H7 (cell line): Measurements from ENCODE around the gene DMP1. TPM values are rescaled to one million over a fixed set of nuclear protein-coding genes. Genes with fewer than 3 reads are reported as not detected.
A peak's percentile ranks its signal among the peaks of the same experiment; 100 is the strongest.
"Not testable (repeated sequence)": the region's sequence is repeated elsewhere in the genome, so short reads cannot be mapped to it uniquely, and the experiment has no call there.

ENCODE experiments used
- DNase-seq: peaks from one replicate; pipeline ENCODE4 v3.0.0; 2012
- H3K27me3 ChIP-seq: 2 replicates; pipeline ENCODE4 v1.6.0; 2011; ENCODE audit warnings: mild to moderate bottlenecking, low read length; ENCODE audit not compliant: control insufficient read depth, insufficient read depth
- H3K36me3 ChIP-seq: replicated peaks from 2 replicates; pipeline ENCODE4 v1.5.1; 2011; ENCODE audit warnings: low read length; ENCODE audit not compliant: control insufficient read depth, insufficient read depth
- H3K4me3 ChIP-seq: 2 replicates; pipeline ENCODE4 v1.5.1; 2011; ENCODE audit warnings: low read depth, mild to moderate bottlenecking, control low read depth, low read length, moderate library complexity; ENCODE audit not compliant: insufficient read depth
- total RNA-seq: library from RNA; depleted of rRNA; stranded (reverse); fragments of >200 nt; shearing (Covaris generic); gene quantifications from 2 replicates; pipeline ENCODE4 v1.2.3, GENCODE V29; 2014

DMP1 gene
- total RNA-seq, 1 experiment from 2014 or later, result not detected

DNA sequence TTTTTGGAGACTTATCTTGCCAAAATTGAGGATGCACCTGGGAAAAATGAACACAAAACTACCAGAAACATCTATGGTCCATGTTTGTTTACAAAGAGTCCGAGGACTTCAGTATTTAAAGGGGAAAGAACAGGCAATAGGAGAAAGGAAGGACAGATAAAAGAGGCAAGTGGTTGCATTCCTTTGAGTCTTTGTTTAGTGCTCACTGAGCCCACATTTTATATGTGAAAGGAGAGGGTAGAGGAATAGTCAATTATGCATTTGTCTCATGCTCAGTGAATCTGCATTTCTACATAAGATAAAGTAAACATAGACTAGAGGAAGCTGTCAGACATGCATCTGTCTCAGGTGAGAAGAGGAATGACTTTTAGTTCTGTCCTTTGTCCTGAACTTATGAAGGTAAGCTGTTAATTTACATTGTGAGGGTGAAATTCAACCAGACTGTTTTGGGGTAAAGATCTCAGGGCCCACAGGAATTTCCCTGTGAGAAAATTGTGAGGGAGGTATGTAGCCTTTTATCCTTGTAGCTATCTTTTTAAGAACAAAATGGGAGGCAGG, 4.5 kb downstream of the DMP1 start:
- no peak for DNase-seq
- no peaks in the 10 kb centered on the region for H3K36me3 ChIP-seq
- H3K27me3 ChIP-seq, result no peaks in the 10 kb centered on the region
- H3K4me3 ChIP-seq, result no peak overlapping the region

GRCh38 chr4:87657525-87657924, 7.4 kb downstream of the DMP1 start:
- no peaks in the 10 kb centered on the region for H3K27me3 ChIP-seq
- no peak for DNase-seq

DNA sequence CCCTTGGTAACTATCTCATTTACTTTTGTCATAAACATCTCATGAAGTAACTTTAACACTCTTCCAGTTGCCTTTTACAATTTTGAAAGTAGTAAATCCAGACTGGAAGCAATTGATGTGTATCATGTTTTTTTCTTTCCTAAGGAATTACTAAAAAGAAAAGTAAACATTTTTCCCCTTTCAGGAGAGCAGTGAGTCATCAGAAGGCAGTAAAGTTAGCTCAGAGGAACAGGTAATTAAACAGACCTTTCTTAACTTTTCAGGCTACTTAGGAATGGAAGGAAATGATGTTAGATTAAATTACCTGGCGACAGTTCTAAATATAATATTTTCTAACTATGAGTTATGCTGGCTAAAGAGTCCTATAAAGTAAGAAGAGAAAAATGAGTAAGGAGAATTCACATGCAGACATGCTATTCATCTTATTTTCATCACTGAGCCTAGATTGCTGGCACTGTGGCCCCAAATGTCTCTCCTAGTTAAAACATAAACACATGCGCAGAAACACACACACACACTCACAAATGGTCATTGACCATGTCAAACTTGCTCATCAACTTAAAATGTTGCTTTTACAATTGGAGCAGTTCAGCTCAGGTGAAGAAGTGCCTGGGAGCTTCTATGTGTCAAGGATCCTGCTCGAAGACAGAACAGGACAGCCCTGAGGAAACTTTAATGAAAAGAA, 9.3 kb downstream of the DMP1 start:
- no peak for DNase-seq
- H3K27me3 ChIP-seq, result no peaks in the 10 kb centered on the region

More at GRCh38 chr4:87657525-87657924, 7.4 kb downstream of the DMP1 start:
- H3K4me3 ChIP-seq, result no peak overlapping the region
- no peaks in the 10 kb centered on the region for H3K36me3 ChIP-seq

GRCh38 chr4:87662871-87663270, 12.8 kb downstream of the DMP1 start:
- Histone ChIP-seq H3K27me3 (no peaks in the 10 kb centered on the region), H3K4me3 (no peak overlapping the region), H3K36me3 (no peaks in the 10 kb centered on the region)
- no peak for DNase-seq

More for the DNA sequence above, 9.3 kb downstream of the DMP1 start:
- no peaks in the 10 kb centered on the region for H3K36me3 ChIP-seq
- H3K4me3 ChIP-seq, result no peak overlapping the region

DNA sequence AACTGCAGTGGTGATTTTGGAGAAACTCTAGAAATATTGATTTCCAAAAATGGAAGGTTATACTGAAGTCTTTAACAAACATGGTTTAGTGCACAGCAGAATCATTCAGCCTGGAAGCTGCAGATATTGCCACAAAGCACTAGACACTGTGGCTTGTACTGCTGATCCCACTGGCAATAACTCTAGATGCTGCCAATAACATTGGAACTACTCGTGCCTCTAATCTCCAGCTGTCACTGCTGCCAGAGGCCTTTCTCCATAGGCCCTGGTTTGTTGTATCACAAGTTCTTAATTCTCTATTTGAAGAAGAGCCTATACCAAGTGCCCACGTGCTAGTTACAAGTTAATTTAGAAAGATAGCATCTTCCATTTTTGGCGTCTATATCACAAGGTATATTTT, 19.3 kb downstream of the DMP1 start:
- Histone ChIP-seq H3K36me3 (no peaks in the 10 kb centered on the region), H3K4me3 (no peak overlapping the region), H3K27me3 (no peaks in the 10 kb centered on the region)
- DNase-seq, result no peak

DNA sequence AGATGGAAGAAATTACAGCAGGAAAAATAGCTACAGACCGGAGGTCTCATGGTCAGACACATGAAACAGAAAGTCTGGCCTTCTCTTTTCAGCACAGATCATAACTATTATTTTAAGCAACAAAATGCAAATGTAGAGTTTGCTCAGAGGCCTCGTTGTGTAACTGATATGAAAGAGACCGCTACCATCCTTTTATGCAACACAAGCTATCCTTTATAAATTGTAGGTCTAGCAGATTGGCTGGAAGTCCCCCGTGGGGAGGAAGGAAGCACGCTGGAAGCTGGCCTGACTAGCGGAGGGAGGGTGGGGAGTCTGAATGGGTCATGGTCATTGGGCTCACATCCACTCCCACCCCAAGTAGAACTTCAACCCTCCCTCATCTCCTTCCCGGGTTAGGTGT, 27.7 kb downstream of the DMP1 start:
- no peak for DNase-seq
- no peaks in the 10 kb centered on the region for H3K36me3 ChIP-seq
- no peak overlapping the region for H3K4me3 ChIP-seq
- H3K27me3 ChIP-seq, result no peaks in the 10 kb centered on the region

GRCh38 chr4:87679449-87680169, 29.5 kb downstream of the DMP1 start:
- DNase-seq, result peak; percentile 40
- no peak overlapping the region for H3K4me3 ChIP-seq
- no peaks in the 10 kb centered on the region for H3K36me3 ChIP-seq
- H3K27me3 ChIP-seq, result no peaks in the 10 kb centered on the region

DNA sequence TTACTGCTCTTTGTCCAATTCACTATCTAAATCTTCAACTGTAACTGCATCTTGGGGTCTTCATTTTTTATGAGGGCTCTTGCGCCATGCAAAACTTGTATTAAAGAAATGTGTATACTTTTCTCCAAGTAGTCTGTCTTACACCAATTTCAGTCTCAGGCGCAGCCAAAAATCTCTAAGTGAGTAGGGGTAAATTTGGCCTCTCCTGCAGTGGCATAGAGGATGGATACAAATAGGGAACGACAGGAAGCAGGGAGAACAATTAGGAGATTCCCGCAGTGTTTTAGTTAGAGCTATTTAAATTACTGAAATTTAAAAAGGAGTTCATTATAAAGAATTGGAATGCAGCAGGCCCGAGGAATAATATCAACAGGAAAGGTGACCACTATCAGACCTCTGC, 30.2 kb downstream of the DMP1 start:
- Histone ChIP-seq H3K27me3 (no peaks in the 10 kb centered on the region), H3K36me3 (no peaks in the 10 kb centered on the region), H3K4me3 (no peak overlapping the region)
- DNase-seq, result no peak

GRCh38 chr4:87688316-87688715, 38.2 kb downstream of the DMP1 start:
- Histone ChIP-seq H3K4me3 (no peak overlapping the region), H3K36me3 (no peaks in the 10 kb centered on the region), H3K27me3 (no peaks in the 10 kb centered on the region)
- DNase-seq, result no peak

DNA sequence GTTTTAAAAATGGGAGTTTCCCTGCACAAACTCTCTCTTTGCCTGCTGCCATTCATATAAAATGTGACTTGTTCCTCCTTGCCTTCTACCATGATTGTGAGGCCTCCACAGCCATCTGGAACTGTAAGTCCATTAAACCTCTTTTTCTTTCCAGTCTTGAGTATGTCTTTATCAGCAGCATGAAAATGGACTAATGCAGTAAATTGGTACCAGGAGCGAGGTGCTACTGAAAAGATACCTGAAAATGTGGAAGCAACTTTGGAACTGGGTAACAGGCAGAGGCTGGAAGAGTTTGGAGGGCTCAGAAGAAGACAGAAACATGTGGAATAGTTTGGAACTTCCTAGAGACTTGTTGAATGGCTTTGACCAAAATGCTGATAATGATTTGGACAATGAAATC, 40.9 kb downstream of the DMP1 start:
- DNase-seq, H3K27me3 ChIP-seq, H3K36me3 ChIP-seq, H3K4me3 ChIP-seq: not testable (repeated sequence)

DNA sequence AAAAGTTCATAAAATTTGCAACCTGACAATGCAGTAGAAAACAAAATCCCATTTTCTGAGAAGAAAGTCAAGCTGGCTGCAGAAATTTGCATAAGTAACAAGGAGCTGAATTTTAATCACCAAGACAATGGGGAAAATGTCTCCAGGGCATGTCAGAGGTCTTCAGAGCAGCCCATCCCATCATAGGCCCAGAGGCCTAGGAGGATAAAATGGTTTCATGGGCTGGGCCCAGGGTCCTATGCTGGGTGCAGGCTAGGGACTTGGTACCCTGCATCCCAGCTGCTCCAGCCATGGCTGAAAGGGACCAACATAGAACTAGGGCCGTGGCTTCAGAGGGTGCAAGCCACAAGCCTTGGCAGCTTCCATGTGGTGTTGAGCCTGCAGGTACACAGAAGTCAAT, 42.0 kb downstream of the DMP1 start:
- H3K4me3 ChIP-seq, H3K36me3 ChIP-seq, H3K27me3 ChIP-seq, DNase-seq: not testable (repeated sequence)

DNA sequence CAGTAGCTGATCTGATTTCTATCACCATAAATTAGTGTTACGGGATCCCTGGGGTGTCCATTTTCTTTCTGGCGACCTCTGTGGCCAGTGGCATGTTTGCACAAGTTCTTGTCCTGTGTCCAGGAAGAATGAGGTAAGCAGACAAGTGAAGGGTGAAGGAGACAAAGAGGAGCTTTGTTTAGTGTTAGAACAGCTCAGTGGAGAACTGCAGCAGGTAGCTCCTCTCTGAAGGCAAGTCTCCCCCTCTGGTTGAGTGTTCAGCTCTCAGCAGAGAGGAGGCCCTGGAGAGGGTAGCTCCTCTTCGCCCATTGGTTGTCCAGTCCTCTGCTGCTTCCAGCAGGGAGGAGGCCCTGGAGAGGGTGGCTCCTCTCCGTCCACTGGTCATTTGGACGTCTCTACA, 47.2 kb downstream of the DMP1 start:
- H3K27me3 ChIP-seq, result no peaks in the 10 kb centered on the region
- DNase-seq, result no peak
- H3K36me3 ChIP-seq, result no peaks in the 10 kb centered on the region
- no peak overlapping the region for H3K4me3 ChIP-seq

DNA sequence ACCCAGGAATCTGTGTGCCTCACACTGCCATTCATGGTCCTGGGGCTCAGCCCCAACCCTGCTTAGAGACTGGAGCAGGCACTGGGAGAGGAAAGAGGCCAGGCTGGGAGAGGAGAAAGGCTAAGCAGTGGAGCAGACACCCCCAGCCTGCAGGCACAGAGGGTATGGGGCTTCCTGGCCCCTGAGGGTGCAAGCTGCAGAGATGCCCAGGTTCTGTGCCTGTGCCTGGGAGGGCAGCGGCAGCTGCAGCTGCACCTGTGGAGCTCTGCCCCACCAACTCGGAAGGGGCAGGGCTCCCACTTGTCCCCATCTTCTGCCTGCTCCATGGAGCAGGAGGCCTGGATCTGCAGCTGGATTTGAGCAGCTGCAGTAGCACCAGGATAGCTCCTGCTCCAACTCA, 47.9 kb downstream of the DMP1 start:
- H3K4me3 ChIP-seq, result no peak overlapping the region
- no peaks in the 10 kb centered on the region for H3K27me3 ChIP-seq
- DNase-seq, result no peak
- no peaks in the 10 kb centered on the region for H3K36me3 ChIP-seq

- H3K27me3 ChIP-seq, result no peaks in the 10 kb centered on the region
- H3K4me3 ChIP-seq, result no peak overlapping the region
- H3K36me3 ChIP-seq, result no peaks in the 10 kb centered on the region
- DNase-seq, result no peak
Observed at GRCh38 chr4:87698394-87698793, 48.3 kb downstream of the DMP1 start.

DNA sequence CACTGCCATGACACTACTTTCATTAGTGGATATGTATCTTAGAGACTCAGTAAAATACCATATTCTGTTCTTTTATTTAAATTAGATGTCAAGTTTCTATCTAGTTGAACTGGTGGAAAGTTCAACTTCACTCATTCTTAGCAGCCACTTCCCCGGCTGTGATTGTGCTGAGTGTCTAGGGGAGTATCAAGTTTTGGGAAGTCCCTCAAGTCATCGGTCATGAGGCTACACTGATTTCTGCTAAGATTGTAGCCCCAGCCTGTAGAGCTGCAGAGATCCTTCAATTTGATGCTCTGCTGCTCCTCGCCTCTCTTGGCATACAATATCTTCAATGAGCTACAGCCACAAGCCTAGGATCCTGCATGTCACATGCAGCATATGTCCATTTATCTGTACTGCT, 53.9 kb downstream of the DMP1 start:
- H3K4me3 ChIP-seq, result no peak overlapping the region
- H3K36me3 ChIP-seq, result no peaks in the 10 kb centered on the region
- no peaks in the 10 kb centered on the region for H3K27me3 ChIP-seq
- no peak for DNase-seq
